A549 (cell line): ENCODE measurements around the gene ZNF618. TPM values are rescaled to one million over a fixed set of nuclear protein-coding genes. Genes with fewer than 3 reads are reported as not detected.

Experiments
- ATAC-seq, 2 experiments: fragments of 200-7000 bp in 1 of 2; fragments of >200 bp in 1 of 2; cut with Nextera tagmentation in 1 of 2; cut with Tn5 transposase in 1 of 2; 3 replicates each; pipeline versions ENCODE4 v1.8.0 to v1.9.1; 2018 to 2020; ENCODE audit warnings: mild to moderate bottlenecking in 1 of 2, moderate library complexity in 1 of 2
- CTCF ChIA-PET: fragments of 300-600 bp; sonication (Branson Sonifier 250); formaldehyde crosslinking; extraction: SDS; loops from one replicate; lab custom pipeline; 2021; ENCODE audit warnings: antibody characterized with exemption, inconsistent platforms; lab: Yijun Ruan, JAX
- POLR2A ChIA-PET: fragments of 350-600 bp; formaldehyde crosslinking; extraction: SDS; loops from one replicate; lab custom pipeline; 2021; ENCODE audit warnings: antibody characterized with exemption, inconsistent platforms; lab: Yijun Ruan, JAX
- DNase-seq, 2 experiments: peaks; one replicate each; pipeline versions ENCODE4 v3.0.0 to v3.0.0-alpha.2; 2011 to 2016; ENCODE audit warnings: low read depth in 1 of 2, low spot score in 1 of 2
- FAIRE-seq: peaks from 2 replicates; lab custom pipeline; 2011; peaks lifted over from hg19 to GRCh38; lab: Jason Lieb, UNC
- H3K27ac ChIP-seq, 2 experiments: fragments of >200 bp; sonication (Bioruptor Twin); formaldehyde crosslinking; 3 replicates each; pipeline ENCODE4 v1.5.1; 2016 to 2017
- H3K4me1 ChIP-seq: fragments of >200 bp; sonication (Bioruptor Twin); formaldehyde crosslinking; 3 replicates; pipeline ENCODE4 v1.6.1; 2016
- H3K4me2 ChIP-seq: fragments of >200 bp; sonication (Bioruptor Twin); formaldehyde crosslinking; 3 replicates; pipeline ENCODE4 v1.6.1; 2016
- H3K4me3 ChIP-seq: fragments of >200 bp; sonication (Bioruptor Twin); formaldehyde crosslinking; 3 replicates; pipeline ENCODE4 v1.5.1; 2016
- H3K9me3 ChIP-seq: fragments of >200 bp; sonication (Bioruptor Twin); formaldehyde crosslinking; 3 replicates; pipeline ENCODE4 v1.6.1; 2016
- BCL3 ChIP-seq: fragments of >200 bp; sonication (Bioruptor Twin); formaldehyde crosslinking; IDR thresholded peaks from 3 replicates; pipeline ENCODE4 v1.6.1; 2016
- CEBPB ChIP-seq, 2 experiments: fragments of >200 bp in 1 of 2; sonication (Bioruptor Twin) in 1 of 2; formaldehyde crosslinking in 1 of 2; IDR thresholded peaks; 2 replicates each; pipeline ENCODE4 v1.6.1; 2012 to 2016
- E2F6 ChIP-seq: IDR thresholded peaks from 2 replicates; pipeline ENCODE4 v1.6.1; 2012; ENCODE audit warnings: low read depth, borderline replicate concordance
- EP300 ChIP-seq, 2 experiments: fragments of >200 bp; sonication (Bioruptor Twin); formaldehyde crosslinking; IDR thresholded peaks; 2 replicates in 1 of 2; 3 replicates in 1 of 2; pipeline ENCODE4 v1.6.1; 2016 to 2017
- FOSB ChIP-seq: fragments of 250-450 bp; sonication (Bioruptor Pico); IDR thresholded peaks from 2 replicates; pipeline ENCODE4 v1.5.0; 2020; ENCODE audit warnings: mild to moderate bottlenecking, moderate library complexity
- HDAC2 ChIP-seq: fragments of 200-600 bp; sonication (generic); IDR thresholded peaks from 2 replicates; pipeline ENCODE4 v1.6.1; 2016
- HES2 ChIP-seq: fragments of >200 bp; sonication (Bioruptor Twin); formaldehyde crosslinking; IDR thresholded peaks from 2 replicates; pipeline ENCODE4 v1.6.1; 2016
- HEYL ChIP-seq: fragments of 250-450 bp; sonication (Bioruptor Pico); IDR thresholded peaks from 2 replicates; pipeline ENCODE4 v1.8.0; 2021; ENCODE audit warnings: mild to moderate bottlenecking, moderate library complexity
- HMGXB4 ChIP-seq: fragments of 250-450 bp; sonication (Bioruptor Pico); IDR thresholded peaks from 2 replicates; pipeline ENCODE4 v1.5.0; 2021; ENCODE audit warnings: mild to moderate bottlenecking, moderate library complexity, borderline replicate concordance
- MAZ ChIP-seq: fragments of 150-350 bp; IDR thresholded peaks from 2 replicates; pipeline ENCODE4 v1.6.1; 2014; ENCODE audit warnings: antibody characterized with exemption, low read depth, low read length, borderline replicate concordance
- NR3C1 ChIP-seq: fragments of >200 bp; sonication (Bioruptor Twin); formaldehyde crosslinking; IDR thresholded peaks from 3 replicates; pipeline ENCODE4 v1.6.1; 2017
- POLR2AphosphoS2 ChIP-seq: conservative IDR thresholded peaks from 2 replicates; pipeline ENCODE4 v1.6.1; 2012; ENCODE audit warnings: low read length, improper control_type of control experiment, inconsistent platforms
- RAD21 ChIP-seq, 2 experiments: fragments of >200 bp in 1 of 2; sonication (Bioruptor Twin) in 1 of 2; formaldehyde crosslinking in 1 of 2; IDR thresholded peaks in 1 of 2; conservative IDR thresholded peaks in 1 of 2; 2 replicates in 1 of 2; 3 replicates in 1 of 2; pipeline ENCODE4 v1.6.1; 2012 to 2018; ENCODE audit warnings: inconsistent platforms in 1 of 2
- RARB ChIP-seq: fragments of 250-450 bp; sonication (Bioruptor Pico); IDR thresholded peaks from 2 replicates; pipeline ENCODE4 v1.8.0; 2021; ENCODE audit warnings: mild to moderate bottlenecking, moderate library complexity
- RNF2 ChIP-seq: fragments of 200-600 bp; sonication (generic); IDR thresholded peaks from 2 replicates; pipeline ENCODE4 v1.6.1; 2016; ENCODE audit warnings: low read depth, mild to moderate bottlenecking, antibody characterized with exemption, moderate library complexity, borderline replicate concordance
- TFCP2L1 ChIP-seq: fragments of 250-450 bp; sonication (Bioruptor Pico); IDR thresholded peaks from 2 replicates; pipeline ENCODE4 v1.5.0; 2021; ENCODE audit warnings: mild to moderate bottlenecking
- ZNF302 ChIP-seq: fragments of 250-450 bp; sonication (Bioruptor Pico); IDR thresholded peaks from 2 replicates; pipeline ENCODE4 v1.9.0; 2021; ENCODE audit warnings: inconsistent platforms, mild to moderate bottlenecking, moderate library complexity
- WGBS: methylation state at CpG from one replicate; pipeline ENCODE4 v1.1.6; 2017; ENCODE audit errors: missing lambda C conversion rate; 5-methylcytosine and 5-hydroxymethylcytosine counted together
- polyA plus RNA-seq, 4 experiments: library from polyadenylated mRNA; depleted of rRNA in 3 of 4; stranded (reverse); fragments of >200 nt; fragmentation: RNase III in 1 of 4; extraction: RNeasy Plus Mini Kit Qiagen cat#74134 plus additional on column Dnase treatment in 1 of 4; gene quantifications; 2 replicates in 3 of 4; 3 replicates in 1 of 4; pipeline ENCODE4 v1.2.3, GENCODE V29; 2011 to 2017

Gene ZNF618
- polyA plus RNA-seq, 2 of the 4 experiments (the other 2 are of a cell fraction), result 9.0 to 10.0 TPM

GRCh38 chr9:114093761-114094505, 217.8 kb downstream of the ZNF618 start:
- 89% methylated on average over 8 of the region's 9 CpGs for WGBS
- no peak for TF ChIP-seq CEBPB (IDR thresholded peaks at IDR 0.05)
- TF ChIP-seq HES2, result no peak
- no peak for TF ChIP-seq HDAC2
- no peak for TF ChIP-seq NR3C1
- Histone ChIP-seq H3K27ac (no peak overlapping the region), H3K4me2 (no peak overlapping the region), H3K4me3 (no peak overlapping the region), H3K4me1 (peaks cover 12% of the 10 kb centered on the region), H3K9me3 (no peaks in the 10 kb centered on the region)
- CTCF ChIA-PET, result interaction anchor here (2.8 to 6.2 kb wide), 4 partner anchors 9 to 197 kb away, joined by 8 to 80 read pairs (median 42); partner anchors contain the start of gene COL27A1
- POLR2A ChIA-PET, result no interaction called here
- DNase-seq, result no peak
- no peak for FAIRE-seq
- no peak for ATAC-seq

- Histone ChIP-seq H3K4me3 (no peak overlapping the region), H3K9me3 (no peaks in the 10 kb centered on the region), H3K4me2 (no peak overlapping the region), H3K4me1 (peaks cover 22% of the 10 kb centered on the region), H3K27ac (no peak overlapping the region)
- ATAC-seq (no peak), DNase-seq (no peak), FAIRE-seq (no peak)
- ChIA-PET POLR2A (no interaction called here), CTCF (interaction anchor here (1.0 to 6.2 kb wide), 7 partner anchors 10 to 196 kb away, joined by 3 to 80 read pairs (median 8); partner anchors contain the start of gene COL27A1)
- TF ChIP-seq RARB (CRISPR knock-in tag) (no peak), TFCP2L1 (no peak), MAZ (no peak), BCL3 (no peak), EP300 (IDR thresholded peaks at IDR 0.05) (no peak), HEYL (CRISPR knock-in tag) (no peak), HMGXB4 (CRISPR knock-in tag) (no peak), ZNF302 (no peak), CEBPB (IDR thresholded peaks at IDR 0.05) (no peak), FOSB (CRISPR knock-in tag) (no peak), POLR2AphosphoS2 (no peak), E2F6 (no peak)
- WGBS, result 94% methylated on average over 9 of the region's 12 CpGs
Measured at GRCh38 chr9:114094971-114095370, 218.9 kb downstream of the ZNF618 start.

- no peak for TF ChIP-seq RNF2
- TF ChIP-seq RAD21 (conservative IDR thresholded peaks at IDR 0.05 in 1 of 2, IDR thresholded peaks at IDR 0.05 in 1 of 2), result peak in 1 of 2 experiments; percentile 23; a peak in 2 of 5 replicates
- TF ChIP-seq, all 56 proteins: peak for 1
- Histone ChIP-seq H3K4me1 (peaks cover 27% of the 10 kb centered on the region), H3K27ac (no peak overlapping the region), H3K9me3 (peaks cover 3% of the 10 kb centered on the region; the same call in 1 of the 3 replicates), H3K4me2 (no peak overlapping the region), H3K4me3 (no peak overlapping the region)
- 80% methylated on average over 7 of the region's 9 CpGs for WGBS
- ChIA-PET POLR2A (no interaction called here), CTCF (interaction anchor here (0.8 to 6.2 kb wide), 9 partner anchors 11 to 212 kb away, joined by 3 to 80 read pairs (median 5); partner anchors contain the start of gene COL27A1)
- ATAC-seq, result no peak
- FAIRE-seq, result no peak
- DNase-seq, result peak in 1 of 2 experiments; percentile 35
Measured at GRCh38 chr9:114096041-114096511, 220.0 kb downstream of the ZNF618 start.
